Stimulated activated CD4-positive, alpha-beta T cell treated with anti-CD3 and anti-CD28 coated beads, Interleukin-12 subunit alpha, Interleukin-12 subunit beta, amount 100 ng/mL, for 4 hours (primary cell): ENCODE results near the gene GPR35.
"Not testable (repeated sequence)": the region's sequence is repeated elsewhere in the genome, so short reads cannot be mapped to it uniquely, and the experiment has no call there.

Source experiments
- DNase-seq: peaks from one replicate; pipeline ENCODE4 v3.0.0-alpha.2; 2020

Gene GPR35

DNA sequence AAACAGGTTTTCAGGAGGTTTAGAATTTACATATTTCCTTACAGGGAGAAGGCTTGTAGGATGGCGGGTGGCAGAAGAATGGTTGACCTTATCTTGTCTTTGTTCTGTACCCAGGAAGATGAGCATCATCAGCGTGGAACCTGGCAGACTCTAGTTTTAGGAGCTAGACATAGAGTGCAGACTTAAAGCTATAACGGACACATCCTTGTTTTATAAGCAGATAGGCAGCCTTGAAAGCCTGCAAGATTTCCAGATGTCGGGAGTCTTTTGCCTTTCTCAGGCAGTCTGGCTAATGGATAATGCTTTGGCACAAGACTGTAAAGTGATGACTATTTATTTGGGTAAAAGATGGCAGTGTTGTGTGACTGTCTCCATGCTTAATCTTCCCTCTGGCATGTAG, 45.7 kb downstream of the GPR35 start:
- DNase-seq: no peak

DNA sequence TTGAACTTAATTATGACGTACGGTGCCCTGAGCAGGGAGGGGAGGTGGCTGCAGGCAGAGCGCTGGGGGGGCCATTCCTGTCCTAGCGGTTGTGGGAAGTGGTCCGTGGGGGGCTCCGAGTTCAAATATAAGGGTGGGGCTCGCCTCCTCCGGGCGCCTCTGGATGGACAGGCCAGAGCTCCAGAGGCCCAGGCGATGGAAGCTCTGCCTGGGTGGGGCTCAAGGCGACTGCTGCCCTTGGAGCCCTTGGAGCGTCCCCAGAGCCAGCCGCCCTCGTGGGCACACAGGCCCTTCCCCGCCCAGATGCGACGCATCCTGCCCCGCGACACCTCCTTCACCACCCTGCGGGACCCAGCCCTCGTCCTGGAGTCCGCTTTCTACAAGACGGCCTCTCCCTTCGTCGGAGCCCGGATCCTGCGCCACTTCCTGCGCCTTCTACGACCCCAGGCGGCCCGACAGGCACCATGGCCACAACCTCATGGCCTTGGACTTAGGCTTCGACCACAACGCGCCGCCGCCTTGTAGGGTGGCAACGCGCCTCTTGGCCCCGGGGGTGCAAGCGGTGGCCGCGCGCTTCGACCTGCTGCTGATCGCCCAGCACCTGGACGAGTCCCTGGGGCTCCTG, 46.9 kb downstream of the GPR35 start:
- DNase-seq: no peak

DNA sequence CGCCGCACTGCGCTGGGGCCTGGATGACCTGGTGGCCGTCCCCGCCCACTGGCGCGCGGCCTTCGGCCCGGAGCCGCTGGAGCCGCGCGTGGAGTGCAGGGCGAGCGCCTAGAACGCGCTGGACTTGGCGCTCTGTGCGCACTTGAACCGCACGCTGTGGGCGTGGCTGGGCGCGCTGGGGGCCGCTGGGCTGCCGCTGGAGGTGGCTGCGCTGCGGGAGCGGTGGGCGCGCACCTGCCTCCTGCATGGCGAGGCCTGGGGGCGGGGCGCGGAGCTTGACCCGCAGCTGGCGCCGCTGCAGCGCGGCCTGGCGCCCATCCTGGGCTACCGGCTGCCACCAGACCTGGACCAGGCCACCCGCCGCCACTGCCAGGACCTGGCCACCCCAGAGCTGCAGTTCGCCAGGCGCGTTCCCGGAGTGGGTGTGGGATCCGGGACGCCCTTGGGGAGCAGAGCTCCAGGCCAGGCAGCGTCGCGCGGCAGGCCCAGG, 47.5 kb downstream of the GPR35 start:
- no peak for DNase-seq

DNA sequence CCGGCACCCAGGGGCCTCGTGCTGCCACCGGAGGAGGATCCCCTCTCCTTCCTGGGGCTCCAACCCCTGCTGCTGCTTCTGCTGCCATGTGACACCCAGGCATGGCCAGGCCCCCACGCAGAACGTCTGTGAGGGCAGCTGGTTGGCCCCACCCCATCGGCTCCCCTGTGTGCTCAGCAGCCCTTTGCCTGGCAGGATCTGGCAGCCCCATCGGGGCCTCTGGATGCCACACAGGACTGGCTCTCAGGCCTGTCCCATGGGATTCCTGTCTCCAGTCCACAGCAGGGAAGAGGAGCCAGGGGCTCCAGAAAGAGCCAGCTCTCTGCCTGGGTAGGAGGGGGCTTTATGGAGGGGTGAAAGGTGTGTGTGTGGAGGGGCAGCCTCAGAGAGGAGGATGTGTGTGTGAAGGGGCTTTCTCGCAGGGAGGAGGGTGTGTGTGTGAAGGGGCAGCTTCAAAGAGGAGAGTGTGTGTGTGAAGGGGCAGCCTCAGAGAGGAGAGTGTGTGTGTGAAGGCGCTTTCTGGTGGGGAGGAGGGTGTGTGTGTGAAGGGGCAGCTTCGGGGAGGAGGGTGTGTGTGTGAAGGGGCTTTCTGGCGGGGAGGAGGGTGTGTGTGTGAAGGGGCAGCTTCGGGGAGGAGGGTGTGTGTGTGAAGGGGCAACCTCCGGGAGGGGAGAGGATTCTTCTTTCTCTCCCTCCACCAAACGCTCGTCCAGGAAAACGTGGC, 49.3 kb downstream of the GPR35 start:
- DNase-seq: not testable (repeated sequence)

DNA sequence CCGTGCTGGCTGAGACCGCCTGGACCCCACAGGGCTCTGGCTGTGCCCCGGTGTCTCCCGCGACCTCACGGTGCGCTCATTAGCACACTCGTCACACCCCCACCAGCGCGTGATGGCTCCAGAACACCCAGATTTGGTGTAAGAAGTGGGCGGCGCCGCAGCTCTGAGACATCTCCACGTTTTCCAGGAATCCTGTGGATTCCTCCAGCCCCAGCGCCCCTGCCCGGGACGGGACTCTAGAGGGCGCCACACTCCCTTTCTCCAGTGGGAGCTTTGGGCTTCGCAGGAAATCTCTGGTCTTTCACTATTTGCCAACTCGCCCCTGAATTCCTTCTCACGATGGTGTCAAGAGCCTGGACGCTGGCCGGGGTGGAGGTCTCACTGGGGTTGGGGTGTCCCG, 50.1 kb downstream of the GPR35 start:
- DNase-seq: not testable (repeated sequence)

DNA sequence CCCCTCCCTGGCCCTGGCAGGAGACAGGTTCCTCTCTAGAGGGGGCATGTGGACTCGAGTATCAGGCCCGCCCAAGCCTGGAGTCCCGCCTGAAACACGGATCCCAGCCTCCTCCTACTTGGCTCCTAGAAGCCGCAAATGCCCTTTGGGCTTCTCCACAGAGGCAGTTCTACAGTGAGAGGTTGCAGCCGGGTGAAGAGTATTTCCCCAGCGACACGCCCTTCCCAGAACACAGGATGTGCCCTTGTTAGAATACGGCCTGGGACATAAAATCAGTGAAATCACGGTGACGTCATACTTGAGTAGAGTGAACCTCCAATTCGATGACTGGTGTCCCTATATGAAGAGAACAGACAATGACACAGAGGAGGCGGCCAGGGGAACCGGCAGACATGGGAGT, 52.8 kb downstream of the GPR35 start:
- DNase-seq: not testable (repeated sequence)

DNA sequence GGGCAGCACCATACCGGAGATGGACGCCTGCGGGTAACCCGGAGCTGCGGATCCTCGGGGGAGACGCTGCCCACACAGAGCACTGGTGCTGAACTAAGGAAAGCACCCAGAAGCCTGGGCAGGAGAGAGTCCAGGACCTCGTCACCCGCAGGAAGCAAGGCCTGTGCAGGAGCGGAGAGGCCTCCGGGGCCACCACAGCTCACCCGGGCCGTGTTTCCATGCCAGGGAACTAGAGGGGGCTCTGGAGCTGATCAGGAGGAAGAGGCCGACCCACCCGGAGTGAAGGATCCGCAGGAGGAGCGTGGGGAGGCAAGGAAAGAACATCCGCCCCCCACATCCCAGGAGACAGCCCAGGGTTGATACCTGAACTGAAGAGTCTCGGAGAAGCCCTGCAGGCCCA, 53.6 kb downstream of the GPR35 start:
- DNase-seq: not testable (repeated sequence)

DNA sequence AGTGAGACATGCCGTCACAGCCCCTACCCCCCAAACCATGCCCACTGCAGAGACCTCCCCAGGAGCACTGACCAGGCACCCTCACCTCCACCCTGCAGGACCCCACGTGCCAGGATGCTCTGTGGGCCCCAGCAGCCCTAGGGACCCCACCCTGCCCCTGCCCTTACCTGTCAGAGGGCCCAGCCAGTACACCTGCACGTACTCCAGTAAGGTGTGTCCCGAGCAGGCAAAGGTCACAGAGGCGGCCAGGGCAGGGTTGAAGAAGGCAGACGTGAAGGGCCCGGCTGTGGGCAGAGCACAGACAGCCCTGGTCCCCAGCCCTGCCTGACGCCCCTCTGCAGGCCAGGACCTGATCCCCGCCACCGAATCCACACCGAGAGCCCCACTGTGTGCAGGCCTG, 54.9 kb downstream of the GPR35 start:
- not testable (repeated sequence) for DNase-seq
